ENCODE measurements around the gene NMNAT3. TPM values are rescaled to one million over a fixed set of nuclear protein-coding genes. Genes with fewer than 3 reads are reported as not detected.

Gene NMNAT3
- total and polyA plus RNA-seq, 2 experiments from 2014 or later: 8.3 to 9.2 TPM

- no peak for TF ChIP-seq ETS1 (IDR thresholded peaks at IDR 0.05)
These were observed 5.7 kb downstream of the NMNAT3 start (continued) for GRCh38 chr3:139671863-139672646.

GRCh38 chr3:139671107-139671506, 6.7 kb downstream of the NMNAT3 start:
- peaks cover 54% of the 10 kb centered on the region for H3K4me1 ChIP-seq (ENCODE audit: insufficient read depth)
- no peak overlapping the region for H3K4me3 Mint-ChIP-seq
- H3K36me3 Mint-ChIP-seq (ENCODE audit: low read depth): no peaks in the 10 kb centered on the region
- no peak overlapping the region for H3K27ac ChIP-seq (ENCODE audit: low read depth)
- no peaks in the 10 kb centered on the region for H3K36me3 ChIP-seq (ENCODE audit: insufficient read depth)
- DNase-seq (ENCODE audit: low spot score) (no peak), ATAC-seq (no peak)
- no peak overlapping the region for H3K4me3 ChIP-seq
- no peak overlapping the region for H3K4me2 ChIP-seq
- peaks cover 6% of the 10 kb centered on the region for H3K27me3 ChIP-seq (ENCODE audit: insufficient read depth)
- no peaks in the 10 kb centered on the region for H3F3A ChIP-seq (replicated peaks; ENCODE audit: low read depth)
- no peaks in the 10 kb centered on the region for H3K9me3 Mint-ChIP-seq
- H3K4me1 Mint-ChIP-seq: peaks cover 51% of the 10 kb centered on the region
- H2AFZ ChIP-seq: no peak overlapping the region
- no peak overlapping the region for H3K27ac Mint-ChIP-seq
- no peaks in the 10 kb centered on the region for H3K79me2 ChIP-seq (replicated peaks; ENCODE audit: insufficient read depth)
- peaks cover 5% of the 10 kb centered on the region for H3K9me2 ChIP-seq (ENCODE audit: insufficient read depth)
- H3K27me3 Mint-ChIP-seq (ENCODE audit: insufficient read depth, low read depth, poor library complexity): peaks cover 6% of the 10 kb centered on the region
- H4K20me1 ChIP-seq (replicated peaks; ENCODE audit: insufficient read depth): no peaks in the 10 kb centered on the region
- TF ChIP-seq ZNF331 (CRISPR knock-in tag; IDR thresholded peaks at IDR 0.05; ENCODE audit: low read depth) (no peak), ETS1 (IDR thresholded peaks at IDR 0.05) (no peak), REST (IDR thresholded peaks at IDR 0.05; ENCODE audit: unreplicated experiment) (no peak), EZH2 (IDR thresholded peaks at IDR 0.05; ENCODE audit: low read depth, unreplicated experiment) (no peak), ZNF114 (CRISPR knock-in tag; IDR thresholded peaks at IDR 0.05) (no peak), JUNB (IDR thresholded peaks at IDR 0.05; ENCODE audit: unreplicated experiment) (no peak), POLR2AphosphoS5 (IDR thresholded peaks at IDR 0.05; ENCODE audit: low read depth) (no peak), CREB1 (CRISPR knock-in tag; IDR thresholded peaks at IDR 0.05; ENCODE audit: low read depth) (no peak), ZNF462 (CRISPR knock-in tag; IDR thresholded peaks at IDR 0.05) (no peak), CTCF (conservative IDR thresholded peaks at IDR 0.05; ENCODE audit: low read depth in 2 of 2) (no peak)

Data from GM23338 (cell line).